A673 (cell line): Measurements from ENCODE around the gene AQP12A.
"Not testable (repeated sequence)": the region's sequence is repeated elsewhere in the genome, so short reads cannot be mapped to it uniquely, and the experiment has no call there.

Source experiments
- EZH2 ChIP-seq: fragments of 200-600 bp; sonication (generic); IDR thresholded peaks from 2 replicates; pipeline ENCODE4 v1.6.1; 2017; ENCODE audit warnings: borderline replicate concordance, low read depth, mild to moderate bottlenecking, mixed read lengths, antibody characterized with exemption, low read length; ENCODE audit not compliant: poor library complexity, severe bottlenecking
- TF ChIP-seq, protein P1 (sequence below): fragments of 300-800, 200-600 bp; sonication (generic); conservative IDR thresholded peaks from 2 replicates; pipeline ENCODE4 v1.5.1; 2017; ENCODE audit warnings: low read depth, mild to moderate bottlenecking, antibody characterized with exemption, low read length, moderate library complexity, mixed read lengths

DNA sequence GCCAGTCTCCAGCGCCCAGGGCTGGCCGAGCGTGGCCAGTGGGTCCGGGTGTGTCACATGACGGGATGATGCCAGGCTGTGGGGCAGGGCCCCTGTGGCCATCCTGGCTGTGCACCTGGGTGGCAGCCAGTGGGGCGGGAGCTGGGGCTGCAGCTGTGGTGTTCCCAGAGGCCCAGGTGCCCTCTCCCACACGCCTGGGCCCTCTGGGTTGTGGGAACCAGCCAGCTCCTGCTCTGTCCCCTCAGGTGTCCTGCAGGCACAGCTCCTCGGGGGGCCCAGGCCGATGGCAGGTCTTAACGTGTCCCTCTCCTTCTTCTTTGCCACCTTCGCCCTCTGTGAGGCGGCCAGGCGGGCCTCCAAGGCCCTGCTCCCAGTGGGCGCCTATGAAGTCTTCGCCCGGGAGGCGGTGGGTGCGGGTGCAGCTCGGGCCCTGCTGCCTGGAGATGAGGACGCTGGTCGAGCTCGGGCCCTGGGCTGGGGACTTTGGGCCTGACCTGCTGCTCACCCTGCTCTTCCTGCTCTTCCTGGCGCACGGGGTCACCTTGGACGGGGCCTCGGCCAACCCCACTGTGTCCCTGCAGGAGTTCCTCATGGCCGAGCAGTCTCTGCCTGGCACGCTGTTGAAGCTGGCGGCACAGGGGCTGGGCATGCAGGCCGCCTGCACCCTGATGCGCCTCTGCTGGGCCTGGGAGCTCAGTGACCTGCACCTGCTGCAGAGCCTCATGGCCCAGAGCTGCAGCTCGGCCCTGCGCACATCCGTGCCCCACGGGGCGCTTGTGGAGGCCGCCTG lies at the start of gene AQP12A:
- TF ChIP-seq, protein P1, sequence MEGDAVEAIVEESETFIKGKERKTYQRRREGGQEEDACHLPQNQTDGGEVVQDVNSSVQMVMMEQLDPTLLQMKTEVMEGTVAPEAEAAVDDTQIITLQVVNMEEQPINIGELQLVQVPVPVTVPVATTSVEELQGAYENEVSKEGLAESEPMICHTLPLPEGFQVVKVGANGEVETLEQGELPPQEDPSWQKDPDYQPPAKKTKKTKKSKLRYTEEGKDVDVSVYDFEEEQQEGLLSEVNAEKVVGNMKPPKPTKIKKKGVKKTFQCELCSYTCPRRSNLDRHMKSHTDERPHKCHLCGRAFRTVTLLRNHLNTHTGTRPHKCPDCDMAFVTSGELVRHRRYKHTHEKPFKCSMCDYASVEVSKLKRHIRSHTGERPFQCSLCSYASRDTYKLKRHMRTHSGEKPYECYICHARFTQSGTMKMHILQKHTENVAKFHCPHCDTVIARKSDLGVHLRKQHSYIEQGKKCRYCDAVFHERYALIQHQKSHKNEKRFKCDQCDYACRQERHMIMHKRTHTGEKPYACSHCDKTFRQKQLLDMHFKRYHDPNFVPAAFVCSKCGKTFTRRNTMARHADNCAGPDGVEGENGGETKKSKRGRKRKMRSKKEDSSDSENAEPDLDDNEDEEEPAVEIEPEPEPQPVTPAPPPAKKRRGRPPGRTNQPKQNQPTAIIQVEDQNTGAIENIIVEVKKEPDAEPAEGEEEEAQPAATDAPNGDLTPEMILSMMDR, result not testable (repeated sequence)
- not testable (repeated sequence) for TF ChIP-seq EZH2
